Suppressor macrophage treated with lipopolysaccharide for 1 hour (primary cell): ENCODE measurements around the gene FHDC1.
"Not testable (repeated sequence)": the region's sequence is repeated elsewhere in the genome, so short reads cannot be mapped to it uniquely, and the experiment has no call there.

ENCODE experiments used
- DNase-seq, 3 donors: peaks; one replicate each; pipeline ENCODE4 v3.0.0-alpha.2; 2020 to 2022

The FHDC1 gene, protein sequence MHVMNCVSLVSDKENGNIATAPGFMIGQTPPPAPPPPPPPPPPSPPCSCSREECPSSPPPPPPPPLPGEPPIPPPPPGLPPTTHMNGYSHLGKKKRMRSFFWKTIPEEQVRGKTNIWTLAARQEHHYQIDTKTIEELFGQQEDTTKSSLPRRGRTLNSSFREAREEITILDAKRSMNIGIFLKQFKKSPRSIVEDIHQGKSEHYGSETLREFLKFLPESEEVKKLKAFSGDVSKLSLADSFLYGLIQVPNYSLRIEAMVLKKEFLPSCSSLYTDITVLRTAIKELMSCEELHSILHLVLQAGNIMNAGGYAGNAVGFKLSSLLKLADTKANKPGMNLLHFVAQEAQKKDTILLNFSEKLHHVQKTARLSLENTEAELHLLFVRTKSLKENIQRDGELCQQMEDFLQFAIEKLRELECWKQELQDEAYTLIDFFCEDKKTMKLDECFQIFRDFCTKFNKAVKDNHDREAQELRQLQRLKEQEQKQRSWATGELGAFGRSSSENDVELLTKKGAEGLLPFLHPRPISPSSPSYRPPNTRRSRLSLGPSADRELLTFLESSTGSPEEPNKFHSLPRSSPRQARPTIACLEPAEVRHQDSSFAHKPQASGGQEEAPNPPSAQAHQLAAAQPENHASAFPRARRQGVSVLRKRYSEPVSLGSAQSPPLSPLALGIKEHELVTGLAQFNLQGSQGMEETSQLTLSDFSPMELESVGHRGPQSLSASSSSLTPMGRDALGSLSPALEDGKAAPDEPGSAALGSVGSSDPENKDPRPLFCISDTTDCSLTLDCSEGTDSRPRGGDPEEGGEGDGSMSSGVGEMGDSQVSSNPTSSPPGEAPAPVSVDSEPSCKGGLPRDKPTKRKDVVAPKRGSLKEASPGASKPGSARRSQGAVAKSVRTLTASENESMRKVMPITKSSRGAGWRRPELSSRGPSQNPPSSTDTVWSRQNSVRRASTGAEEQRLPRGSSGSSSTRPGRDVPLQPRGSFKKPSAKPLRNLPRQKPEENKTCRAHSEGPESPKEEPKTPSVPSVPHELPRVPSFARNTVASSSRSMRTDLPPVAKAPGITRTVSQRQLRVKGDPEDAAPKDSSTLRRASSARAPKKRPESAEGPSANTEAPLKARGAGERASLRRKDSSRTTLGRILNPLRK

DNA sequence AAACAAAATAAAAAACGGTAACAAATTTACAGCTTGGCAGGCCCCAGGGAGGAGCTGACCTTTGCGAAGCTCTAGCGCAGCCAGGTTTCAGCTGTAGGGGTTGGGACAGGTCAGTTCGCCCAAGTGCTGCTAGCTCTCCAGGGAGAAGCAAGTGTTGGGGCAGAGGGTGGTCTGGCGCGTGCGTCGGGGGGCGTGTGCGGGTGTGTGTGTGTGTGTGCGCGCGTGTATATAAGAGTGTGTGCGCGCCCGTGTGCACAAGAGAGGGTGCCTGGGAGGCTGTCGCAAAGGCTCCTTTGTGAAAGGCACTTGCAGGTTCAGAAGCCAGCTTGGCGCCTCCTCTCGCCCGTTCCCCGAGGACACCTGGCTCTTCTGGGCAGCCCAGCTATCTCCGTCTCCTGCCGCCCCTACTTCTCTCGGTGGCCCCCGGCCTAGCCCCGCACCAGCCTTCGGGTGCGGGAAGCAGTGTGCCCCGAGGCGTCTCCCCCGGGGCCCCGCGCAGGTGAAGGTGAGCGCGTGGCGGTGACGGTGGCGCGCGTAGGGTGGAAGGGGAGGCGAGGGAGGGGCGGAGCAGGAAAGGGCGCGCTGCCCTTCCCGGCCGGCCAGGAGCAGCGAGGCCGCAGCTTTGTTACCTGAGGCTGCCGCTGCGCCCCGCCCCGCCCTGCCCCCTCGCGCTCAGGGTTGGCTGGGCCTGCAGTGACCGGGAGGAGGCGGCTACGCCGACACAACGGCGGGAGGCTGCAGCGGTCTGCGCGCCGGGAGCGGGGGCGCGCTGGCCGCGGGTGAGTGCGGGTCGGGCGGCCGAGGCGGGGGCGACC lies at the start of gene FHDC1:
TSS of gene FHDC1 (plus strand) at position 693 of the 815 bp plus-strand sequence. CDS start 6,735 bp downstream, outside the sequence.
- peak in 2 of 3 donors; percentile 18 to 36 for DNase-seq

DNA sequence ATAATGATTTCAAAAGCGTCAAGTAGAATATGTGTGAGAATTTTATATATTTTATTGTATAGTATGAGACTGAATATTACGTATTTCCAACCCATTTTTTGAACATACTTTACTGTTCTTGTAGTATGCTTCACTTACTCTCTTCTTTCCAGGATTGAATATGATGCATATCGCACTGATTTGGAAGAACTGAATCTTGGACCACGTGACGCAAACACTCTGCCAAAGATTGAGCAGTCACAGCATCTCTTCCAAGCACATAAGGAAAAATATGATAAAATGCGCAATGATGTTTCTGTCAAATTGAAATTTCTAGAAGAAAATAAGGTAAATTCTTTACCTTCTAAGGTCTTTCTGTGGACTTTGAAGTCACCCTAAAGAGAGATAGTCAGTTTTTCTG lies 48.1 kb upstream of the FHDC1 start:
- no peak for DNase-seq

DNA sequence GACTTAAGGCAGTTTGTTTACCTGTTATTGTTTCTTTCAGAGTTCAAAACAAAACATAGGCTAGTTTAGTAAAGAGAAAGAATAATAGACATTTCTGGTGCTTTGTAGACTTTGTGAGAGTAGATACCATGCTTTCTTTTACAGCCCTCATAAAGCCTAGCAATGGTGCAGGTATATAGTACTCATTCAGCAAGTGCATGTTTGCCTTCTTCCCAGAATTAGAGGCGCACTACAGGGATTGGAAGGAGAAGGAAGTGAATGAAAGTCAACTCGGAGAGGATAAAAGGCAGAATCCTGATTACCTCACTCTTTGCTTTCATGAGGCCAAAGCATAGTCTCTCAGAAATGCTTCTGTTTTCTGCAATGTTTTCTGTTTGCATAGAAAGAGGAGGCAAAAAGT lies 43.1 kb upstream of the FHDC1 start:
- DNase-seq: no peak

DNA sequence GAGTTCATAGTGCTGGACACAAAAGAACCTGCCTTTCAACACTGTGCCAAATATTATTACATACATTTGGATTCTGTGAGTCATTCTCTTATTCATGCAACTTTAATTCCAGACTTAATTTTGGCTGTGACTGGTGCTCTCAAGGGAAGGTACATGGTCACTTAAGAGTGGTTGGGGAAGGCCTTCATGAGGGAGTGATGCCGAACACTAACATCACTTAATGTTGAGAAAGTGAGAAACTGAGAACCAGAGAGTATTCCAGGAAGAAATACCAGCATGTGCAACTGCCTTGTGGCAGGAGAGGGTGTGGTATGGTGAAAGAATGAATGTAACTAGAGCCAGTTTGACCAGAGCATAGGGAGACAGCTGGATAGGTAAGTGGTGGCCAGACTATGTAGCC lies 41.5 kb upstream of the FHDC1 start:
- DNase-seq: no peak

DNA sequence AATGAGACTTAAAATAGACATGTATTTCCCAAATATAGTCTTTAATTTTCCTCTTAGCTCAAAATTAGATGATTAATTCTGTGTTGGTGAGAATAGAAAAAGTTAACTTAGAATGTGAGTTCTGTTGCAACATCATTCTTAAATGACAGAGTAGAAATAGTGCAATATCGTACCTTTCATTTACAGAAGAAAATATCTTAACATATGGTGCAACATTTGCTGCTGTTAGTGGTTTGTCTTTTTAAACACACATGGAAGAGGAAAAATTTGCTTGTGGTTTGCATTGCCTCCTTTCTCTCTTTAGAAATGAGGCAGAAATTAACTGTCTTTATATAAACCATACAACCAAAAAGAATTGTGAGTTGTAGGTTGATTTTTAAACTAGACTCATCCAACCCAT lies 39.3 kb upstream of the FHDC1 start:
- peak in 1 of 3 donors; percentile 1 for DNase-seq

DNA sequence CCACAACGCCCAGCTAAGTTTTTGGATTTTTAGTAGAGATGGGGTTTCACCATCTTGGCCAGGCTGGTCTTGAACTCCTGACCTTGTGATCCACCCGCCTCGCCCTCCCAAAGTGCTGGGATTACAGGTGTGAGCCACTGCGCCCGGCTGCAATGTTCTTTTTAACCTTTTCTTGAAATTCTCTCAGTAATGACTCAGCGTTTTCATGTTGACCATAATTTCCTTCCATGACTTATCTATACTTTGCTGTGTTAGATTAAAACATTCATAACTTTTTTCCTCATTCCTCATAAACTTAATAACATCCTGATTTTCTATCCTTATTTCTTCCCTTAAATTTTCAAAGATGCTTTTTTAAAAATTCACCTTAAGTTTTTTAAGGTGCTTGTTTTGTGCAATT lies 38.0 kb upstream of the FHDC1 start:
- not testable (repeated sequence) for DNase-seq

DNA sequence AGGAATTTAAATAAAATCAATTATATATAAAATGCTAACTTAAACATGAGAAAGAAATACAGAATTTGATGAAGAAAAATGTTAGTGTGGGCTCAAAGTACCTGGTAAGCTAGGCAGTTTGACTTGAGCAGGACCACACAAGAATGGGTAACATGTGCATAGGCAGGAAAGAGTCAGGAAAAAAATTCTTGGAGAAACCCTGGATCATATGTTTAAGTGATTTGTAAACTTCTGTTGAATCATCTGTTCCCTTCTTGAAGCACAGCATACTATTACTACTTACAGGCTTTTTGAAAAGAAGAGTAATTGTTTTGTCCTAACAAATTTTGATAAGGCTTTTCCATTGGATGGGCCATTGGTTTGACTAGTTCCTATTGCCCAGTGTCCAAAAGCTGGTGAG lies 37.5 kb upstream of the FHDC1 start:
- DNase-seq: no peak

DNA sequence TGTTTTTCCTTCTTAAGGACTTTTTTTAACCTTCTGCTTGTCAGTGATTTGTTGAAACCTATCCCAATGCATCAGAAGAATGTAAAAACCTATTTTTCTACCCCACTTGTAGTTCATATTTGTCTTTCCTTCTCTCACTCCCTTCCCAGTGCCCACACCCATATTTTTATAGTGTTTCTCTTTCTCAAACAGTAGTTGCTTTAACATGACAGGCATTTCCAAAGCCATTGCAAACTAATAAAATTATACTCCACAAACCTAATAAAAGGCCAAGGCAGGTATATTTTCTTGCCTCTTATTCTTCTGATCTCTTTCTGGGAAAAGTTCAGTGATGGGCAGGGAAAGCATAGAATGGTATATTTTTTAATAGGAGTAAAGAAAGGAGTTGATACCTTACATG lies 35.7 kb upstream of the FHDC1 start:
- DNase-seq: no peak

DNA sequence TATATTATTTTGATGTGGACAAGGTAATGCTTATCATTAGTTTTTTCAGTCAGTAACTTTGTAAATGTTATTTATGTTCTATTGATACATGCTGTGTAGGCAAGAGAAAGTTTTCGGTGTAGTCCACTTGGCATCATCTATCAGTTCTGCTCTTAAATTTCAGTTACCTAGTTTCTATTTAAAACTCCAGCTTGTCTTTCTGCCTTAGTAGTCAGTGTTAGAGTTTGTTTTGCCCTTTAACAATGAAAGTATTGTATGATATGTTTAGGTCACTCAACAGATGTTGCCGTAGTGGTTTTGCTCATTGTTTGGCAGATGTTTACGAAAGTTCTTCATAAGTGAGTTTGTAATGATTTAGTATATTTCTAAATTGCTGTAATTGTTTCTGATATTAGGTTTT lies 34.9 kb upstream of the FHDC1 start:
- no peak for DNase-seq

DNA sequence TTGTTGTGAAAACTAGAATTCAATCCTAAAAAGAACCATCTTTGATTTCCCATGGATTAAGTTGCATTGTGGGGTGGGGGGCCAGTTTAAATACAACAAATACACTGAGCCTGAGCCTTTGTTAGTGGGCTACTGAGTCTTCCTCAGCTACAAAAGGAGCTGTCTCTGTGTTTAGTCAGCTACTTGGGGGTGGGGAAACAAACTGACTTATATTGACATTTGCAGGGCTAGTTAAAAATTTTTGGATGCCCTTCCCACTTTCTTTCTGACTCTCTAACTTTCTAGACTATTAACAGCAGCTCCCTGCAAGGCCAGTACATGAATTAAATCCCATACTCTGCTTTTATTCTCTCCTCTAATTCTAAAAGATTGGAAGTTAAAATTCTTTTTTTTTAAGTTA lies 32.5 kb upstream of the FHDC1 start:
- no peak for DNase-seq

DNA sequence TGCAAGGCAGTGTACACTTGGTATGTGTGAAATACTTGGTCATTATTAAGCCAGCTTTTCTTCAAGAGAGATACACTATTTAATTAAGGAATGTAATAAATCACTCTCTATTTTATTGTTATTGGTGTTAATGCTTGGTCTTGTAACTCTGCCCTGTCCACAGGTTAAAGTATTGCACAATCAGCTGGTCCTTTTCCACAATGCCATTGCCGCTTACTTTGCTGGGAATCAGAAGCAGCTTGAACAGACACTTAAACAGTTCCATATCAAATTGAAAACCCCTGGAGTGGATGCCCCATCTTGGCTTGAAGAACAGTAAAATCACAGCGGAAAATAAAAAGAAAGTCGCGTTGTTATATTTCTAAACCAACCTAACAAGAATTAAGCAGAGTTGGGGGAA lies 26.2 kb upstream of the FHDC1 start:
- DNase-seq: no peak

DNA sequence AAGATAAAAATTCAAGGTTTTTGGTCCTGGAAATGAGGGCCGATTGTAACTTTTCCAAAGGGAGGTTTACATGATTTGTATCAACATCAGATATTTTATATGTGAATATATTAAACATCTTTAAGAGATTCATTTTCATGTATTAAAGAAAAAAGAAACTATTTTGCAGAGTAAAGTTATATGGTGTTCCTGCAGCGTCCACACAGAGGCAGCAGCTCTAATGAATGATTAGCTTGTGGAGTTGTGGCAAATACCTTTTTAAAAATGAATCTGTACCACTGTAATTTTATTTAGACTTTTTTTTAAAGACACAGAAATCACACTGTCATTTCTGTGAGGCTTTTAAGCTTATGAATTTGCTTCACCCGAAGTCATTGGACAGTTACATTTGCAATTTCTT lies 25.6 kb upstream of the FHDC1 start:
- DNase-seq: no peak

DNA sequence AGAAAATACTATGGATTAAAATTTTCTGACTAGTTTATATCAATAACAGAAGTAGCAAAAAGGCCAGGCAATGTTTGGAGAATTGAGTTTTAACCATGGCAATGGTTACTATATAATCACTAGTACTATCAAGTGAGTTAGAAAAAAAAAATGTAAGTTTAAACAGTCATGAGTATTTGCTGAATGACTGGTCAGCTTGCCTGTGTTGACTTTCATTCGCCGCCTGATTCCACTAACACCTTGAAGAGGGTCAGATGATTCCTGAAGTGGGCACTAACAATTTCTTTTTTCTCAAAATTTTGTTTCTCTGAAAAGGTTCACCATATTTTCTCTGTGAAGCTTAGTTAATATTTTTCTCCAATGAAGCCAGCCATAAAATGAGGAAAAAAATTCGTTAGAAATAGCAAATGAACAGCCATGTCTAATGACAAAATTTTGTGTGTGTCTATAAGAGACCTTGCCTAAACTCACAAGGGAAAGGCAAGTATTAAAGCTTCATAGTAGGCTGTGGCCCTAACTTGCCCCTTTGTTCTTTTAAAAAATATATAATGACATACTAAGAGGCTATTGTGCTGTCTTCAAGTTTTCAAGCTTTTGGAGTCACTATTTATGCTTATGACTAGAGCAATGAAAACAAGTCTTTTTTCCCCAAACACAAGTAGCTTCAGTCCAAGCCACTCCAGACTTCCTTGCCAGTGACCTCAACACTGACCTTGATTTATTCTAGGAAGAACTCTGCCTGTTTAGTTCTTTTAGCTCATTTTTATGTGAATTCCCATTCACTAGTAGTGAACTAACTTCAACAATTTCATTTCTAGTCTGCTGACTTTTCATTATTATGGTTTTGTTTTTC lies 18.4 kb upstream of the FHDC1 start:
- DNase-seq: no peak

DNA sequence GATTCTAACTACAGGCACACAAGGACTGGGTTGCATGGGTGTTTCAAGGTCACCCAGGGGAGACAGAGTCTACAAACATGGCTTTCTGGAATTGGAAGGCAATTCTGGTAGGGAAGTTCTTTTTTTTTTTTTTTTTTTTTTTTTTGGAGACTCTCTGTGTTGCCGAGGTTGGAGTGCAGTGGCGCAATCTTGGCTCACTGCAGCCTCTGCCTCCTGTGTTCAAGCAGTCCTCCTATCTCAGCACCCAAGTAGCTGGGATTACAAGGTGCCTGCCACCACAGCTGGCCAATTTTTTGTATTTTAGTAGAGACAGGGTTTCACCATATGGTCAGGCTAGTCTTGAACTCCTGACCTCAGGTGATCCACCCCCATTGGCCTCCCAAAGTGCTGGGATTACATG lies 16.3 kb upstream of the FHDC1 start:
- DNase-seq: no peak

DNA sequence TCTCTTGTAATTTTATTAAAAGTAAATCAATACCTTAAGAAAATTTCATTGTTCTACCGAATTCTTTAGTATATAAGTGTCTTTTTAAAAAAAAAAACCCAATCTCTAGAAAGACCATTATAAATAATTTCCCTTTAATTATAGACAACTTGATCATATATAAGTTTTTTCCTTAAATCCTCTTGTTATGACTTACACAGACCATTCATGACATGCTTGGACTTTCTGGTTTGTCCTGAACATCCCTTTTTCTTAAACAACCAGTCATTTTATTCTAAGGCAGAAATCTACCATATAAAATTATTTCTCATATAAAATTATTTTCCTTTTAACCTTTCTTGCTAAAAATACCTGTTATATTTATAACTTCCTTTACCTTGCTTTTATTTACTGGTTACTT lies 15.4 kb upstream of the FHDC1 start:
- DNase-seq: no peak

DNA sequence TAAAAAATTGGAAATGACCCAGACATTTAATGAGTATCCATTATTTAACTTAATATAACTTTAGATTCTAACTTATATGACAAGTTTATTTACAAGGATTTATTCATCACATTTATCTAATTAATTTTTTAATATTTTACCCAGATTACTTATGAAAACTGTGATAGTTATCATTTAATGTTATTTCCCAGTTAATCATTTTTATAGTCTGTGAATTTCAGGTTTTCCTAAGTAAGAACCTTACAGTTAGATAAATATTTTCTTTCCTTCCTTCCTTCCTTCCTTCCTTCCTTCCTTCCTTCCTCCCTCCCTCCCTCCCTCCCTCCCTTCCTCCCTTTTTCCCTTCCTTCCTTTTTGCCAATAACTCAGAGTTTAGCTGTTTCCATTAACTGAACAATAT lies 14.8 kb upstream of the FHDC1 start:
- no peak for DNase-seq

DNA sequence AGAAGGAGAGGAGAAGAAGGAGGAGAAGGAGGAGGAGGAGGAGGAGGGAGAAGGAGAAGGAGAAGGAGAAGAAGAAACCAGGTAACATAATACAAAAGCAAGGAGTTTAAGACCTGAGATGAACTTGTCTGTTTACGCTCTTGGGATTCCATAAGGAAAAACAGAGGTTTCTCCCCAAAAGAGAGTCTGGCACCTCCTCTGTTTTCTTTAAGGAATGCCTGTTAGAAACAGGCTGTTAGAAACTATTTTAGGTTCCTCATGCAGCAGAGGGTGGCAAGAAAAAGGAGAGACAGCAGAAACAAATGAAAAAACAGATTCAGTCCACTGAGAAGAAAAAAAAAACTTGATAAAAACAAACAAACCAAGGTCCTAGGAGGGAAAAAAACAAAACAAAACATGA lies 10.3 kb upstream of the FHDC1 start:
- DNase-seq: no peak

DNA sequence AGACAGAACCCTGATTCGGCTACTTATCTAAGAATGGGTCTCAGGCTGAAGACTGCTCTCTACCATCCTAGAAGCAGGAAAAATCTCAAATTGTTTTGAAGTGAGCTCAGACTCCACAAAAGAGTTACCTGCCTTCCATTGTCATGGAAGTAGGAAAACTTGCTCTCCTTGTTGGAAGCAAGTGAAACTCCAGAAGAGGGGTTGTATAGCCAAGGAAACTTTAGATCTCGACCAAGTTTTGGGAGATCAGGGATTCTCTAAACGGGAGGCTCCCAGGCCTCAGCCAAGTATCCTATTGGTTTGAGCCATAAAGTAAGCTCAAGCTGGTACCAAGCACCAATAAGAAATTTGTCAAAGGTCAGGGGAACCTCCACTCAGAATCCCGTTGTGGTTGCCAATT lies 9.2 kb upstream of the FHDC1 start:
- no peak for DNase-seq

DNA sequence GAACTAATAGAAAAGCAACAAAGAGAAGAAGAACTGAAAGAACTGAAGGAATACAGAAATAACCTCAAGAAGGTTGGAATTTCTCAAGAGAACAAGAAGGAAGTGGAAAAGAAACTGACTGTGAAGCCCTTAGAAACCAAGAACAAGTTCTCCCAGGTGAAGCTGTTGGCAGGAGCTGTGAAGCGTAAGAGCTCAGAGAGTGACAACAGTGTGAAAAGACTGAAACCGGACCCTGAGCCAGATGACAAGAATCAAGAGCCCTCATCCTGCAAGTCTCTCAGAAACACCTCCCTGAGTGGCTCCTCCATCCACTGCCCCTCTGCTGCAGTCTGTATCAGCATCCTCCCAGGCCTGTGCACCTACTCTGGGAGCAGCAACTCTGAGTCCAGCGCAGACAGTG lies 8.4 kb upstream of the FHDC1 start:
- DNase-seq: no peak

DNA sequence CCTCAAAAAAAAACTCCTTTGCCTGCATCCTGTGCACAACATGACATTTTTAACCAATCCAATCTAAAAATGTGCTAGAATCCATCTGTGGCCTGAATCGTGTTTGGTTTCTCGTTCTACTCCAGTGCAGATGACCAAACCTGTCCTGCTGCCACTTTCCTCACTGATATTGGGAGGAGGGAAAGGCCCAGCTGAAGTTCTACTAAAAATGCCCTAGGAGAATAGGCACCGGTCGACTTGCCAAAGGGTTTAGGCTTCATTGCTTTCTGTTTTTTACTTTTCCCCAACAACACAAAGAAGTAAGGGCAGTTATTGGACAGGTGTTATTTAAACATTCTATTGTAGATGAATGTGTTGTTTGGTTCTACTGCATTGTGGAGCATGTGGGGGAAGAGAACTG lies 7.8 kb upstream of the FHDC1 start:
- no peak for DNase-seq

DNA sequence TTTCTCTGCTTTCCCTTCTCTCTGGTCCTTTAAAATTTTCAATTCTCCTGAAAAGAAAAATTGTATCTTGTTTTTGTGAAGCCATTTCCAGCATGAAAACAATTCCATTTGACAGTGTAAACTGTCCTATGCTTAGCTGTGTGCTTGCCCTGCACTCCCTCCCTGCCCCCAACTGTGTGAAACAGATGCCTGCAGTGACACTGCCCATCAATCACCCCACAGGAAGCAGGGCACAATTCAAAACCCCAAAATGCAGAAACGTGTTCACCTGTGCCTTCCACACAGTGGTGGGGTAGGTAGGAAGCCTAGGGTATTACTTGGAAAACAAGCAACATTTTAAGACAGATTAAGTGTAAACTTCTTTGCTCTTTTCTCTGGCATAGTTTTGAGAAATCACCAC lies 6.2 kb upstream of the FHDC1 start:
- DNase-seq: no peak

DNA sequence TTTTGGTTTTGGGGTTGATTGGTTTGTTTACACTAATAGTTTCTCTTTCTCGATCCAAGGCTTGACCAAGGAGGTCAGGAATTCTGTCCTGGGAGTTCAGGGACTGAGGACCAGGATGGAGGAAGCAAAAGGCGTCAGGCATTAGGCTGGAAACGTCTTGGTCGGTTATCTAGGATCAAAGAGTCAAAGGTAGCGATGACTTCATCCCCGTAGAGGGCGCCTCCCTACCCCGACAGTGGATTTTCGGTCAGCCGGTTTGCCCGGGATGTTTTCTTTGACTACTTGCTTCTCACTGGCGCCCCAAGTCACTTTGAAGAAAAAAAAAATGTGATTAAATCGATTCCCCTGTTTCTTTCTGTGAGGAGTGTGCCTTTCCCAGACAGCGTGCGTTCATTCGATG lies 980 bp upstream of the FHDC1 start:
- DNase-seq: peak in 1 of 3 donors; percentile 7
